Parathyroid adenoma (tissue), 2 donors: Measurements from ENCODE around the gene VSTM4.

ENCODE experiments used
- H2AFZ ChIP-seq: fragments of 300-600 bp; sonication (generic); one replicate; pipeline ENCODE4 v1.7.0; 2017; ENCODE audit warnings: antibody characterized with exemption, mild to moderate bottlenecking
- H3K27ac ChIP-seq: fragments of 300-600 bp; sonication (generic); one replicate; pipeline ENCODE4 v1.7.0; 2017
- H3K27me3 ChIP-seq: fragments of 300-600 bp; sonication (generic); one replicate; pipeline ENCODE4 v1.7.0; 2017; ENCODE audit warnings: low read length; ENCODE audit not compliant: control insufficient read depth, insufficient read depth
- H3K36me3 ChIP-seq: fragments of 300-600 bp; sonication (generic); one replicate; pipeline ENCODE4 v1.7.0; 2017; ENCODE audit warnings: low read length; ENCODE audit not compliant: control insufficient read depth, insufficient read depth
- H3K4me1 ChIP-seq: fragments of 300-600 bp; sonication (generic); one replicate; pipeline ENCODE4 v1.7.0; 2017; ENCODE audit warnings: control low read depth
- H3K4me2 ChIP-seq: fragments of 300-600 bp; sonication (generic); one replicate; pipeline ENCODE4 v1.7.0; 2017; ENCODE audit warnings: low read length
- H3K4me3 ChIP-seq: fragments of 300-600 bp; sonication (generic); one replicate; pipeline ENCODE4 v1.7.0; 2017; ENCODE audit warnings: low read depth, low read length
- H3K79me2 ChIP-seq: fragments of 300-600 bp; sonication (generic); one replicate; pipeline ENCODE4 v1.7.0; 2017; ENCODE audit warnings: control low read depth
- H3K9ac ChIP-seq: fragments of 300-600 bp; sonication (generic); one replicate; pipeline ENCODE4 v1.7.0; 2017; ENCODE audit warnings: mild to moderate bottlenecking
- H3K9me3 ChIP-seq: fragments of 300-600 bp; sonication (generic); one replicate; pipeline ENCODE4 v1.7.0; 2017; ENCODE audit warnings: low read length; ENCODE audit not compliant: control insufficient read depth
- CTCF ChIP-seq: fragments of 300-600 bp; sonication (generic); IDR thresholded peaks from one replicate; pipeline ENCODE4 v1.7.0; 2017; ENCODE audit warnings: antibody characterized with exemption, mild to moderate bottlenecking
- donor health status: primary hyperparathyroidism.

The VSTM4 gene

DNA sequence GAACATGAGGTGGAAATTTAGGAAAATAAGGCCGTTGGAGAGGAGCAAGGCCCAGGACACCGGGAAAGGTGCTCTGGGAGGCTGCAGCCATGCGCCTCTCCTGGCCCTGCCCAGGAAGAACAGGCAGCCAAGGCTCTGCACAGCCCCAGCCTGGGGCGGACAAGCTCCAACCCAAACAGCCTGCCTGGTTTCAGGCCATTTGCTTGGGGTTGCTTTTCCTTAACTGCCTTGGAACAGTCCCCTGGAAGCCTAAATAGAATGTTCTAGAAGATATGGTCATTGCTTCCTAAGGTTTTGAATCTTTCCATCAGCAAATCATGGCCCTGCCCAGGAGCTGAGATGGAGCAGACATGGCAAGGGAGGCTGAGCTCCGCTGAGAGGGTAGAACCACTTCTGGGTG is 11.0 kb downstream of the VSTM4 start:
- Histone ChIP-seq H2AFZ (no peak overlapping the region), H3K36me3 (no peaks in the 10 kb centered on the region), H3K27ac (no peak overlapping the region), H3K4me1 (peaks cover 9% of the 10 kb centered on the region), H3K79me2 (peaks cover 30% of the 10 kb centered on the region), H3K9me3 (no peaks in the 10 kb centered on the region), H3K27me3 (no peaks in the 10 kb centered on the region), H3K4me3 (no peak overlapping the region), H3K9ac (no peak overlapping the region), H3K4me2 (no peak overlapping the region)
- TF ChIP-seq CTCF = no peak

DNA sequence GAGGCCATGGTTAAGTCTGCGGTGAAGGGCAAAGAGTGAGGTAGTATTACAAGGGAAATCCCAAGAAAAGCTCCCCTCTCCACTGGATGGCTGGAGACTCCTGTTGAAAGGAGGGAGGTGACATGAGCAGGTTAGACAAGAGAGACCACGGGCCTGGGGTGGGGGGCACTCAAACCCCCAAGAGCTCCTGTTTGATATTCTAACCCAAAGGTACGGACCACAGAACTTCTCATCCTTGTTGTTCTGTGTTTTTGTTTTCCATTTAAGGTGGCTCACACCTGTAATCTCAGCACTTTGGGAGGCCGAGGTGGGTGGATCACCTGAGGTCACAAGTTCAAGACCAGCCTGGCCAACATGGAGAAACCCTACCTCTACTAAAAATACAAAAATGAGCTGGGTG is 11.6 kb downstream of the VSTM4 start:
- H3K9me3 ChIP-seq = no peaks in the 10 kb centered on the region
- no peak overlapping the region for H3K9ac ChIP-seq
- H3K4me3 ChIP-seq = no peak overlapping the region
- no peaks in the 10 kb centered on the region for H3K27me3 ChIP-seq
- no peak for TF ChIP-seq CTCF
- H3K4me1 ChIP-seq = peaks cover 9% of the 10 kb centered on the region
- no peak overlapping the region for H2AFZ ChIP-seq
- H3K36me3 ChIP-seq = no peaks in the 10 kb centered on the region
- H3K4me2 ChIP-seq = no peak overlapping the region
- H3K27ac ChIP-seq = no peak overlapping the region
- H3K79me2 ChIP-seq = peaks cover 26% of the 10 kb centered on the region

GRCh38 chr10:49099046-49099445 is 16.3 kb downstream of the VSTM4 start:
- H3K9ac ChIP-seq = no peak overlapping the region
- H3K27ac ChIP-seq = no peak overlapping the region
- no peak for TF ChIP-seq CTCF
- no peaks in the 10 kb centered on the region for H3K27me3 ChIP-seq
- H2AFZ ChIP-seq = no peak overlapping the region
- no peak overlapping the region for H3K4me3 ChIP-seq
- H3K4me1 ChIP-seq = no peaks in the 10 kb centered on the region
- no peak overlapping the region for H3K4me2 ChIP-seq
- H3K79me2 ChIP-seq = peaks cover 6% of the 10 kb centered on the region
- H3K9me3 ChIP-seq = no peaks in the 10 kb centered on the region
- H3K36me3 ChIP-seq = no peaks in the 10 kb centered on the region

- H3K36me3 ChIP-seq = no peaks in the 10 kb centered on the region
- H3K4me3 ChIP-seq = no peak overlapping the region
- no peak for TF ChIP-seq CTCF
- no peak overlapping the region for H2AFZ ChIP-seq
- H3K4me1 ChIP-seq = no peaks in the 10 kb centered on the region
- peaks cover 2% of the 10 kb centered on the region for H3K79me2 ChIP-seq
- H3K9me3 ChIP-seq = no peaks in the 10 kb centered on the region
- H3K9ac ChIP-seq = no peak overlapping the region
- H3K4me2 ChIP-seq = no peak overlapping the region
- H3K27me3 ChIP-seq = no peaks in the 10 kb centered on the region
- no peak overlapping the region for H3K27ac ChIP-seq
Observed at GRCh38 chr10:49096890-49097445, 18.4 kb downstream of the VSTM4 start.

DNA sequence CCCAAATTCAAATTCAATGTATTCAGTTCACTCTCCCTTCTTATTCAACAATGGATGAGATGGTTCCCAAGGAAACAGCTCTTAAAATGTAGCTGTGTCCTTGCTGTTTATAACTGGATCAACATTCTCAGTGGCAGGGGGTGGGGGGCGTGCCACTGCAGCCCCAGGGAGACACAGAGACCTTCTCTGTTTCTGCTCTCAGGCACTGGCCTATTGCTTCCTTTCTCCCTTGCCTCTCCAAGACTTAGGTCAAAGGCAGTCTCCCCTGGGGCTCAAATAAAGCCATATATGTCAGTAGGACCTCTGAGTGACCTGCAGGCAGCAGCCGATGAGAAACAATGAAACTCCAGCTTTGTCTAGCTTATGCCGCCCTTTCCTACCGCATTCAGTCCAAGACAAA is 20.7 kb downstream of the VSTM4 start:
- H3K9me3 ChIP-seq = no peaks in the 10 kb centered on the region
- TF ChIP-seq CTCF = no peak
- H3K4me2 ChIP-seq = no peak overlapping the region
- no peaks in the 10 kb centered on the region for H3K27me3 ChIP-seq
- peaks cover 8% of the 10 kb centered on the region for H3K79me2 ChIP-seq
- no peak overlapping the region for H3K27ac ChIP-seq
- H2AFZ ChIP-seq = no peak overlapping the region
- H3K36me3 ChIP-seq = no peaks in the 10 kb centered on the region
- H3K4me3 ChIP-seq = no peak overlapping the region
- H3K4me1 ChIP-seq = peaks cover 6% of the 10 kb centered on the region
- no peak overlapping the region for H3K9ac ChIP-seq
